Stimulated activated CD4-positive, alpha-beta T cell treated with anti-CD3 and anti-CD28 coated beads, Interleukin-4, amount 100 ng/mL, for 48 hours (primary cell): ENCODE data around the gene NSG2.
"Not testable (repeated sequence)": the region's sequence is repeated elsewhere in the genome, so short reads cannot be mapped to it uniquely, and the experiment has no call there.

Experiments used
- DNase-seq, 2 donors: peaks; one replicate each; pipeline ENCODE4 v3.0.0-alpha.2; 2020; ENCODE audit warnings: low read depth in 2 of 2

Gene NSG2

DNA sequence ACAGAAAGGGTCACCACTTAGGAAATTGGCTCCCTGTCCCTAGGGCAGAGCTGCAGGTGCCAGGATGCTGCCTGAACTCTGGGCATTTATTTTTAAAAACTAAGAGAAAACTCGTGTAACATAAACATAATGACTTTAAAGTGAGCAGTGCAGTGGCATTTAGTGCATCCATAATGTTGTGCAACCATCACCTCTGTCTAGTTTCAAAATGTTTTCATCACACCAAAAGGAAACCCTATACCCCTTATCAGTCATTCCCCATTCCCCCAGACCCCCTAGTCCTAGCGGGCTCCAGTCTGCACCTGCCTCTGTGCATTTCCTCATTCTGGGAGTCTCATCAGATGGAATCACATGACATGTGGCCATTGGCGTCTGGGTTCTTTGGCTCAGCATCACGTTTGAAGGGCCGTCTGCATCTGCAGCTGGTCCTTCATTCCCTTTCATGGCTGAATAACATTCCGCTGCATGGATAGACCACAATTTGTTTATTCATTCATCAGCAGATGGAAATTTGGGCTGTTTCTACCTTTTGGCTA is 55.8 kb downstream of the NSG2 start:
- no peak for DNase-seq

DNA sequence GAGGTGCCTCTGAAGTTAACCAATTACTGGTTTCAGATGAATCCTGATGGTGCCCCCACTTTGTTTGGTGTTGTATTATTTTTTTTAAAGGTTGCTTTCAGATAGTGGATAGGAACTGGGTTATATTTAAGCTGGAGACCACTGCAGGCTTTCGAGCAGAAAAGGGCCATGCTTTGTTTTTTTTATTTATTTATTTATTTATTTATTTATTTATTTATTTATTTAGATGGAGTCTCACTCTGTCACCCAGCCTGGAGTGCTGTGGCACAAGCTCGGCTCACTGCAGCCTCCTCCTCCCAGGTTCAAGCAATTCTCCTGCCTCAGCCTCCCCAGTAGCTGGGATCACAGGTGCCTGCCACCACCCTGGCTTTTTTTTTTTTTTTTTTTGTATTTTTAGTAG is 57.1 kb downstream of the NSG2 start:
- not testable (repeated sequence) for DNase-seq

DNA sequence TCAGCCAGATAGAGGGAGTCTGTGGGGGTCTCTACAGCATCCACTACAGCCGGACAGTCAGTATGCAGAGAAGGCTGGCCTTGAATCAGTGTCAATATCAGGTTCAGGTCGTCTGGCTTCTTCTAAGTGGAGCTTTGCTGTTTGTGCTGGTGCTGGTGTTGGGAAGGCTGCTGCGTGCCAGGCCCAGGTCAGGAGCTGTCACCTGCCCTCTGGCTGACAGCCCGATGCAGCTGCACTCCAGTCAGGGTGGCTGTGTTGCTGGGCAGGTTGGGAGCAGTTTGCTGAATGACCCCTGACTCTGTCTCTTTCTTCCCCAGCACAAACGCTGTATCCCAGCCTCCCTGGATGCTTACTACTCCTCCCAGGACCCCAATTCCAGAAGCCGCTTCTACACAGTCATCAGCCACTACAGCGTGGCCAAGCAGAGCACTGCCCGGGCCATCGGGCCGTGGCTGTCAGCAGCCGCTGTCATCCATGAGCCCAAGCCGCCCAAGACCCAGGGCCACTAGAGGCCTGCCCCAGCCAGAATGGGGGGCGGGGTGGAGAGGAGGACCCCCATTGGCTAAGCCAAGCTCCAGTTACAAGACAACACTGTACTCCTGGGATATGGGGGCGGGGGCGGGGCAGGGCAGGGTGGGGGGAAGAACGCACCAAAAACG is 61.6 kb downstream of the NSG2 start:
- no peak for DNase-seq

DNA sequence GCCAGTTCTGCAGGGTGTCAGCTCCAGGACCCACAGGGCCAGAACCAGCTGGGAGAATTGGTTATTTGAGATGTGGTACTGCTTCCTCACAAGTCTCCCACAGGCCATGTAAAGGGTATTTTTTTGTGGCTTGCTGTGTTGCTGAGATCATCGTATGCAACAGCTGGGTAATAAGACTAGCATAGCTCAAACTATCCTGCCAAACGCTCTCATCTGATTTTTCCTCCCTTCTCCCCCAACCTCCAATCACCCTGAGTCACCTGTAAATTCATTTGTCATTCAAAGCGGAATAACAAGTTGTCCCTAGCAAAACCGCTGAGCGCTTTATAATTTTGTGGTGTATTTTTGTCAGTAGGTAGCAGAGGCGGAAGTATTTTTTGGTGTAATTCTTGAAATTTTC is 63.2 kb downstream of the NSG2 start:
- no peak for DNase-seq

DNA sequence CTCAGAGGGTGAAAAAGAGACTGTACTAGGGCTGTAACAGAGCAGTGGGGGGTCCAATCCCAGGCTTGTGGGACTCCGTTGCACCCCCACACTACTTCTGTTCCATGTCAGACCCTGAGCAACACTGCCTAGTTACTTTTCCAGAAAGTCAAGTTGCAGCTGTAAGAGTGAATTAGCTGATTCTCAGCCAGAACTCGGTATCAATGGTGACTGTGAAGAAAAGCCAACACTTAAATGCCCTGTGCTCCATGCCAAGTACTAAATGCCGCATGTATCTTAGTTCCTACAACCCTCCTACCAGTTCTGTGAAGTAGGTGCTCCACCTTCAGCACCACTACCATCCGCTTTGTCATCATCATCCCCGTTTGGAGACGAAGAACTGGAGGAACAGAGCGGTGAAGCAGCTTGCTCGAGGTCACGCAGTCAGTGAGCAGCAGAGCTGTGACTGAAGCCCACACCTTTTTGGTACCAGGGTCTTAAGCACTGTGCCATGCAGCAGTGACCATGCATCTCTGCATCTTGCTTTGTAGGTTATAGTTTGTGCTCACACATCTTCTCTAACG is 64.3 kb downstream of the NSG2 start:
- DNase-seq: no peak

DNA sequence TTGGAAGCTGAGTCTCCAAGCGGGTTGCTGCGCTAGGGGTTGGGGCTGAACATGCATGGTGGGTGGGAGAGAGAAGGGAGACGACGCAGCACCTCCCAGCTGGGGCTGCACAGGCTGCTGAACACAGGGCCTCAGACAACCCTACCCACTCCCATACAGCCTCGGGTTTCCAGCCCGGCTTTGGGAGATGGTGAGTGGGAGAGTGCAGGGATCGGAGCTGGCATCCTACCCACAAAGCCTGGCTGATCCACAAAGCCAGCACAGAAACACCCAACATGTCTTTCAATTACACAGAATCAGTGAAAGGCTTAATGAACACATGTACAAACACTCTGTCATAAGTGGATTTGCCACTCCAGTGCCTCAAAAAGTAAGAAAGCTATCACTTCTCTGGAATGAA is 64.8 kb downstream of the NSG2 start:
- DNase-seq: no peak

DNA sequence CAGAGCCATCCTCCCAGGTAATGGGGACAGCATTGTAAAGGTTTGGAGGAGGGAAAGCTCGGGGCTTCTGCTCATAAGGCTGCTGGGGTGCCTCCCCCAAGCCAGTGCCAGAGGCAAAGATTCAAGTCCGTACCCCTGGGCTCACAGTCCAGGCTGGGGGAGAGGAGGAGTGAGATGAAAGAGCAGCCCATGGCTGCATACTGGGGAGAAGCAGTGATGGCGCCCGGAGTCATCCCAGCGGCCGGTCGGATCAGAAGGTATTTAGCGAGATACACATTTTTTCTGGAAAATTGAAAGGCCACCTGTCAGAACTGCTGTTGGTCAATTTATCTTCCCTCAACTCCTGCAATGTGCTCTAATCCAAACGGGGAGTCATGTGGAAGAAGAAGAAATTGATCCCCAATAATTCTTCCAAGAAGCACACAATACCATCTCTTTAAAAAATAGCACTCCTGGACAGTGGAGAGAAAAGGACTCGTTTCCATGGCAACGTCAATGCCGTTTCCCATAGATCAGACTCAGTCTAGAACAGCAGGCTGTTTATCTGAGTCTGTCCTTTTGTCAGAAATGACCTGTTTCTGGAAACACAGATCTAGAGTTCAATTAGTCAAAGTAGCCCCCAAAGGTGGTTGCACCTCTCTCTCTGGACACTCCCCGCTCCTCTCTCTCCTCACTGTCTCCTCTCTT is 65.9 kb downstream of the NSG2 start:
- DNase-seq: no peak

DNA sequence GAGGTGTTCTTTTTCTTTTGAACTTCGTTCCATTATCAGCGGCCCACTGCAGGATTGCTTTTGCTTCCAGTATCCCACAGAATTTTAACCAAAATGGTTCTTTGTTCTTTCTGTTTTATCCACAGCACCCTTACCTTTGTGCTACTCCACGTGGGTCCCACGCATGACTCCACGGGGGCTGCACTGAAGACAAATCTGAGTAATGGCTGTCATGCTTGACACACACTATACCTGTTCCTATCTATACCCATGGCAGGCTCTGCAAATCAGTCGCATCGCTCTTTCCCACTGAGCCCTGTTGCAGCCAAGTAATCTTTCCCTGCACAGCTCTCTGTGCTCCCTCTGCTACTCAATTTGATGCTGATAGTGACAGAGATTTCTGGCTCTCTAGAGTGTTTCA is 69.7 kb downstream of the NSG2 start:
- DNase-seq: no peak

- DNase-seq: no peak
These were observed 73.4 kb downstream of the NSG2 start for GRCh38 chr5:174118823-174119467.

- no peak for DNase-seq
These were observed 74.0 kb downstream of the NSG2 start for GRCh38 chr5:174119468-174119881.

DNA sequence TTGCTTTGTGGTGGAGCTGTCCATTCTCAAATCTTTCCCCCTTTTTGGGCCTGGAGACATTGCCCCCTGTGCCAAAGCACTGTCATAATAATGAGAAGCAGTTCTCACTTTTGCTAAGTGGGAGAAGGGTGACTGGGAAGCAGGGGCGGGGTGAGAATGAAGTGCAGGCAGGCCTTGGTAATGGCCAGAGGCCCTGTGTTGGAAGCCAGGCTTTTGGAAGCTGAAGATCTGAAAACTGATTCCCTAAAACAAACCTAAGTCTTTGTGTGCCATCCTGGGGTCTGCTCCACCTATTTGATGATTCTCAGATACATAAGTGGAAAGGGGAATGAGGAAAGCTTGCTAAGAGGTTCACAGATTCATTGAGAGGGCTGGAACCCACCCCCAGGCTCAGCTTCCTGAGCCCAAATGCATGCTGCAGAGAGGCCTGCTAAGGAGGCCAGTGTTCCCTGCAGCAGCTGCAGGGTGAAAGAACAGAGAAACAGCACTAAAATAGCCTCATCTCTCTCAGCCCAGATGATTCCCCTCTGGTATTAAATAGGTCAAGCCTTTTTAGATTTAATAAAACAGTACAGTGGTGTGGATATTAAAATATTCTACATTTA is 75.0 kb downstream of the NSG2 start:
- DNase-seq: no peak

DNA sequence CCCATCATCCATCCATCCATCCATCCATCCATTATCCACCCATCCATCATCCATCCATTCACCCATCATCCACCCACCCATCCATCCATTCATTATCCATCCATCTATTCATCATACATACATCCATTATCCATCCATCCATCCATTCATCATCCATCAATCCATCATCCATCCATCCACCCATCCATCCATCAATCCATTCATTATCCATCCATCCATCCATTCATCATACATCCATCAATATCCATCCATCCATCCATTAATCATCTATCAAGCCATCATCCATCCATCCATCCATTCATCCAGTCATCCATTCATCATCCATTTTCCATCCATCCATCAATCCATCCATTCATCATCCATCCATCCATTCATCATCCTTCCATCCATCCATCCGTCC is 89.0 kb downstream of the NSG2 start:
- no peak for DNase-seq

DNA sequence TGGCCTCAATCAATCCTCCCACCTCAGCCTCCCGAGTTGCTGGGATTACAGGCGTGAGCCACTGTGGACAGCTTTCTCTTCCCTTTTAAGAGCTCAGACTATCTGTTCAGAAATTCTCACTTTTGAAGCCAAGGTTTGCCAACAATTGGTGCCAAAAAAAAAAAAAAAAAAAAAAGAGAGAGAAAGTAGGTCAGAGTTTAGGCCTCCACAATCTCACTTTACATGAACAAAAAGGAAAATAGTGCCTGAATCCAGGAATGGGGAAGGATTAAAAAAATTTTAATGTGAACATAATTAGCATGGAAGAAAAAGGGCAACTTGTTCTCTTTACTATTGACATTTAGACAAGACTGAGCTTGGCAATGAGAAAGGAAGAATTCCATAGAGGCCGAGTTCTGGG is 94.1 kb downstream of the NSG2 start:
- DNase-seq: no peak

DNA sequence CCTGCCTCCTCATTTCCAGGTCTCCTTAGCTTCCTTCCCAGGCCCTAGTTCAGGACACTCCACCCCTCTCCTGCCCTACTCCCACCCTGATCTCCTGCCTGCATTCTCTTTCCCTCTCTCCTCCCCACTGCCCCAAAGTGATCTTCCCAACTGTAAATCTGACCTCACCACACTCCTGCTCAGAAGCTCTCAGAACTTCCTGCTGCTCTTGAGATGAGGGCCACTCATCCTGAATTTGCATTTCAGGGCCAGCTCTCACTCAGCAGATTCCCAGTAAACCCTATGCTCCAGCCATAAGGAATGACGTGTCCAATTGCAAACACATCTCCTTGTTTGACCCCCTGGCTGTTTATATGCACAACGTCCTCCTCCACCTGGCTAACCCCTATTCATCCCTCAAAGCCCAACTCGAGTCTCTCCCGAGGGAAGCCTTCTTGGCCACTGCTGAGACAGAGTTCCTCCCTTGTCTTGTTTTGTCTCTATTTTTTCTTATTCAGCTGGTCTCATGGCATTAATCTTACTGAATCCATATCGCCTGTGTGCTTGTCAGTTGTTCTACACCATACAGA is 95.0 kb downstream of the NSG2 start:
- DNase-seq: no peak

GRCh38 chr5:174141398-174141797 is 95.9 kb downstream of the NSG2 start:
- DNase-seq: no peak

DNA sequence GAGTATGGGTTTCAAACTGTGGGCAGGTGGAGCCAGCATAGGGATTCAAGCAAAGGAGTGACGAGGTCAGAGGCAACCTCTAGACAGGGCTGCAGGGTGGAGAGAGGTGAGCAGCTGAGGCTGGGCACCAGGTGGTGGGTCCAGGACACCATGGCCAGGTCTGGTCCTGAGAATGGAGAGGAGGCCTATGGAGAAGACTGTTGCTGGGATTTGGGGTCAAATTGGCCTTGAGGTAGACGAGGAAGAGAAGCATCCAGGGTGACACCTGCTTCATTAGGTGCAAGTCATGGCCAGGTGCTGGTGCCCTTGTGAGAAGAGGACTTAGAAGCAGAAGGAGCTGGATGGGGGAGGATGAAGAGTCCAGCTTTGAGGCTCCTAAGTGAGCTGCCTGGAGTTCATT is 99.6 kb downstream of the NSG2 start:
- no peak for DNase-seq

DNA sequence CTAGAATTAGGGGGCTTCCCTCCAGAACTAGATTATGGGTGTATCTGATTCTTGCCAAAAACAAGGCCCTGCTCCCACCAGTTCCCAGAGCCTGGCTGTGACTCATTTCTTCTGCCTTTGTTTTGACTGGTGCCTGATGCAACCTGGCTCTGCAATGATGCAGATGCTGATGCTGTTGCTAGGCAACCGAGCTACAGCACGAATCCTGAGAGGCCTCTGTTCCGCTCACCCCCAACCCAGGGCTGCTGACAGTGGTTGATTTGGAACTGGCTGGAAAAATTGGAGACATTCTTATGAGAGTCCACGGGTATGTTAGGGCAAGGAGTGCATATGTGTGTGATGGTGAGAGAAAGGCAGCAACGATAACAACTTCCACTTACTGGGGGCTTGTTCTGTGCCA is 100.3 kb downstream of the NSG2 start:
- peak in 1 of 2 donors; percentile 16 for DNase-seq

DNA sequence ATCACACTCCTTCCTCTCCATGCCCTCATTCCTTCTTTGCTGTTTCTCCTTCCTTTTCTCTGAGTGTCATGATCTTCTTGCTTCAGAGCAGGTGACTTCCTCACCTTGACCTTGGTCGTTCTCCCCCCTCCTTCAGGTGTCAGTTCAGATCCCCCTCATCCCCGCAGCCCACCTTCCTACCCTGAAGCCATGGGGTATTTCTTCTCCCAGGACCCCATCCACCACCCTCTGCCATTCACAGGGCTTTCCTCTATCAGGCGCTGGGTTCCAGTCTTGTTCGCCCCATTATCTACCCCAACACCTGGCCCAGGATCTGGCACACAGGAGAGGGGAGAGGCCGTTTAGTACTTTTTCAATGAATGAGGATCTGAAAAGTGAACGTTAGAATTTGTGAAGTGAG is 101.0 kb downstream of the NSG2 start:
- DNase-seq: no peak

- DNase-seq: not testable (repeated sequence)
These were observed 101.5 kb downstream of the NSG2 start for GRCh38 chr5:174147012-174147411.

GRCh38 chr5:174147551-174147950 is 102.0 kb downstream of the NSG2 start:
- no peak for DNase-seq

- DNase-seq: no peak
These were observed 103.2 kb downstream of the NSG2 start for GRCh38 chr5:174148721-174149120.

DNA sequence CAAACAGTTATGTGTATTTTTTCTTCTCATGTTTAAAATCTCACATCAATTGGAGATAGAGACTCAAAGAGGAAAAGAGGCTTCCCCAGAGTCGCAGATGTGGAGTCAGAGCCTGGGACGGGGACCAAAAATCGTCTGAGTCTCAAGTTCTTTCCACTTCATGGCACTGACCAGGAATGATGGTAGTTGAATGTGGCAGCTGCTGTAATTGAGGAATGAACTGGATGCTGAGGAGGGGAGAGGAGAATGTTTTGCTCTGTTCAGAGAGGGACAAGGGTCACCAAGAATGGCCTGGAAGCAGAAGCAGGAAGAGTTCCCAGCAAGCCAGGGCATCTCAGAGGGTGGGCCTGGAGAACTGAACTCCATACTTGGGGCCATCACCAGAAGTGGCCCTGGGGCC is 103.9 kb downstream of the NSG2 start:
- no peak for DNase-seq
